SU-DHL-6 (cell line): Measurements from ENCODE around the gene FAM187B.

ENCODE experiments used
- H2AFZ ChIP-seq: fragments of 200-600 bp; sonication (generic); 2 replicates; pipeline ENCODE4 v1.6.1; 2014; ENCODE audit warnings: low read depth, mild to moderate bottlenecking, moderate library complexity, mixed read lengths, antibody characterized with exemption, low read length; ENCODE audit not compliant: severe bottlenecking
- H3F3A ChIP-seq: fragments of 200-600 bp; shearing (Covaris generic); 2 replicates; pipeline ENCODE4 v1.6.0; 2016; ENCODE audit warnings: antibody characterized with exemption, mild to moderate bottlenecking; ENCODE audit not compliant: insufficient read depth
- H3K27ac ChIP-seq: fragments of 200-600 bp; sonication (generic); 2 replicates; pipeline ENCODE4 v1.5.1; 2016; ENCODE audit warnings: low read depth, mild to moderate bottlenecking, low read length, moderate library complexity, mixed read lengths
- H3K27me3 ChIP-seq: fragments of 200-600 bp; sonication (generic), shearing (Covaris generic); 2 replicates; pipeline ENCODE4 v1.6.0; 2014; ENCODE audit warnings: mild to moderate bottlenecking, low read length
- H3K36me3 ChIP-seq: fragments of 200-600 bp; sonication (generic); 2 replicates; pipeline ENCODE4 v1.6.1; 2014; ENCODE audit warnings: mild to moderate bottlenecking, low read length, mixed read lengths
- H3K4me2 ChIP-seq: fragments of 300-600, 200-600 bp; shearing (Covaris generic), sonication (generic); 2 replicates; pipeline ENCODE4 v1.6.0; 2014; ENCODE audit warnings: low read length, low read depth, mild to moderate bottlenecking; ENCODE audit not compliant: poor library complexity, severe bottlenecking
- H3K4me3 ChIP-seq: fragments of 200-600 bp; sonication (generic); 2 replicates; pipeline ENCODE4 v1.5.1; 2014; ENCODE audit warnings: antibody characterized with exemption, low read length, mild to moderate bottlenecking, mixed read lengths; ENCODE audit not compliant: insufficient read depth, poor library complexity, severe bottlenecking
- H3K79me2 ChIP-seq: fragments of 200-600 bp; sonication (generic); 2 replicates; pipeline ENCODE4 v1.6.1; 2014; ENCODE audit warnings: mild to moderate bottlenecking, low read length, moderate library complexity; ENCODE audit not compliant: insufficient read depth
- H3K9ac ChIP-seq: fragments of 200-600 bp; sonication (generic); 2 replicates; pipeline ENCODE4 v1.7.0; 2014; ENCODE audit warnings: mild to moderate bottlenecking, low read length
- H3K9me2 ChIP-seq: fragments of 200-600 bp; sonication (generic); replicated peaks from 2 replicates; pipeline ENCODE4 v1.6.1; 2014; ENCODE audit warnings: low read length; ENCODE audit not compliant: insufficient read depth
- H3K9me3 ChIP-seq: fragments of 200-600 bp; sonication (generic); 2 replicates; pipeline ENCODE4 v1.6.1; 2014; ENCODE audit warnings: low read length, mixed read lengths; ENCODE audit not compliant: insufficient read depth
- H4K20me1 ChIP-seq: fragments of 200-600 bp; sonication (generic); 2 replicates; pipeline ENCODE4 v1.6.1; 2014; ENCODE audit warnings: low read depth, mild to moderate bottlenecking, antibody characterized with exemption, low read length, moderate library complexity, mixed read lengths
- EZH2phosphoT487 ChIP-seq: fragments of 200-600 bp; sonication (generic), shearing (Covaris generic); conservative IDR thresholded peaks from 2 replicates; pipeline ENCODE4 v1.6.1; 2018; ENCODE audit warnings: mild to moderate bottlenecking, antibody characterized with exemption, low read length, moderate library complexity, mixed read lengths
- TF ChIP-seq, protein P1 (sequence below): fragments of 200-600 bp; sonication (generic); IDR thresholded peaks from one replicate; pipeline ENCODE4 v1.5.1; 2017; ENCODE audit warnings: antibody characterized with exemption, mild to moderate bottlenecking, low read length, moderate library complexity; ENCODE audit not compliant: insufficient read depth, poor library complexity, severe bottlenecking

Gene FAM187B

DNA sequence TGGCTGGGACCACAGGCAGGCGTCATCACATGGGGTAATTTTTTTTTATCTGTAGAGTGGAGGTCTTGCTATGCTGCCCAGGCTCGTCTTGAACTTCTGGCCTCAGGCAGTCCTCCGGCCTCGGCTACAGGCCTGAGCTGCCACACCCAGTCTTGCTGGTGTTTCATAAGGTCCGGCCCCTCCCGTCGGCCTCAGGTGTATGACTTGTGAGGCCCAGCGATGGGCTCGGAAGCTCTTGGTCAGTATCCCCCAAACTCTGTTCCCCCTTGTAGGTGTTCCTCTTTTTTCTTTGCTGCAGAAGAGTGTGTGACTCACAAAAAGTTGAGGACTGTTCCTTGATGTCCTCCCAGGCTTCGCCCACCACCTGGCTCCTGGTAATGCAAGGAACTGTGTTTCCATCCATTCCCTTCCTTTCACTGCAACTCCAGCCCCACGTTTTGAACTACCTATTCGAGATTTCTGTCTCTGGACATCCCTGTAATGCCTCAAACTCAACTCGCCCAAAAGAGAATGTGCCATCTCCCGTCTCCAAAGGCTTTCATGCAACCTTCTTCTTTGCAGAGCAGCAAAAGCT is 45.2 kb upstream of the FAM187B start:
- Histone ChIP-seq H3K9me2 (no peaks in the 10 kb centered on the region), H3K79me2 (no peaks in the 10 kb centered on the region), H3K27me3 (no peaks in the 10 kb centered on the region), H3F3A (no peaks in the 10 kb centered on the region), H4K20me1 (no peaks in the 10 kb centered on the region), H2AFZ (no peak overlapping the region), H3K4me3 (no peak overlapping the region), H3K36me3 (0 out of 2 replicates have a peak, but pooled peaks cover 3% of the 10 kb centered on the region), H3K9me3 (no peaks in the 10 kb centered on the region), H3K9ac (no peak overlapping the region), H3K4me2 (no peak overlapping the region), H3K27ac (no peak overlapping the region)
- TF ChIP-seq EZH2phosphoT487 = no peak
- TF ChIP-seq, protein P1, sequence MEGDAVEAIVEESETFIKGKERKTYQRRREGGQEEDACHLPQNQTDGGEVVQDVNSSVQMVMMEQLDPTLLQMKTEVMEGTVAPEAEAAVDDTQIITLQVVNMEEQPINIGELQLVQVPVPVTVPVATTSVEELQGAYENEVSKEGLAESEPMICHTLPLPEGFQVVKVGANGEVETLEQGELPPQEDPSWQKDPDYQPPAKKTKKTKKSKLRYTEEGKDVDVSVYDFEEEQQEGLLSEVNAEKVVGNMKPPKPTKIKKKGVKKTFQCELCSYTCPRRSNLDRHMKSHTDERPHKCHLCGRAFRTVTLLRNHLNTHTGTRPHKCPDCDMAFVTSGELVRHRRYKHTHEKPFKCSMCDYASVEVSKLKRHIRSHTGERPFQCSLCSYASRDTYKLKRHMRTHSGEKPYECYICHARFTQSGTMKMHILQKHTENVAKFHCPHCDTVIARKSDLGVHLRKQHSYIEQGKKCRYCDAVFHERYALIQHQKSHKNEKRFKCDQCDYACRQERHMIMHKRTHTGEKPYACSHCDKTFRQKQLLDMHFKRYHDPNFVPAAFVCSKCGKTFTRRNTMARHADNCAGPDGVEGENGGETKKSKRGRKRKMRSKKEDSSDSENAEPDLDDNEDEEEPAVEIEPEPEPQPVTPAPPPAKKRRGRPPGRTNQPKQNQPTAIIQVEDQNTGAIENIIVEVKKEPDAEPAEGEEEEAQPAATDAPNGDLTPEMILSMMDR = no peak

DNA sequence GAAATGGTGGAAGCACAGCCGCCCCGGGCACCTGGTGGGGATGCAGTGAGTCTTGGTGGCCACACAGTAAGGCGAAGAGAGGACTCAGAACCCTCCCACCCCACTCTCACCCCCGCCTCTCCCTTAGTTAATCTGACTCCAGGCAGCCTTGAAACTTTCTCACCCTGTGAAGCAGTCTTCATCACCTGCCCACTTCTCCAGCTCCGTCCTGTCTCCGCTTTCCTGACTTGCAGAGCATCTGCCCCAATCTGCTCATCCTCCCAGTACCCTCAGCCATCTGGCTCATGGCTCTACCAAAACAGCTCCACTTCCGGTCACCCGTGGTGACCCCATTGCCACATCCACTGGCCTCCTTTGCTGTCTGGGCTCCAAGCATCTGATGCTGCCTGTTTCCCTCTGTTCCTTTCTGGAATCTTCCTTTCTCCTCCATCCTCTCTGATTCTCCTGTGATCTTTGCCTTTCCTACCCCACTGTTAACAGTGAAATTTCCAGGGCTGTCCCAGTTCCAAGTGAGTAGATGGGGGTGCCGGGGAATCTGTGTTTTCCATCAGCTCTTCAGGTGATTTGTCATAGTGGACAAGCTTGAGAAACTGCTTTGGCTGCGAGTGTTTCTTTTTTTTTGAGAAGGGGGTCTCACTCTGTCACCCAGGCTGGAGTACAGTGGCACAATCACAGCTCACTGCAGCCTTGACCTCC is 44.6 kb upstream of the FAM187B start:
- no peak overlapping the region for H3K4me3 ChIP-seq
- TF ChIP-seq, protein P1 = no peak
- TF ChIP-seq EZH2phosphoT487 = no peak
- no peaks in the 10 kb centered on the region for H4K20me1 ChIP-seq
- no peak overlapping the region for H3K9ac ChIP-seq
- H3K27ac ChIP-seq = no peak overlapping the region
- no peaks in the 10 kb centered on the region for H3K9me2 ChIP-seq
- H2AFZ ChIP-seq = no peak overlapping the region
- 0 out of 2 replicates have a peak, but pooled peaks cover 3% of the 10 kb centered on the region for H3K36me3 ChIP-seq
- H3K4me2 ChIP-seq = no peak overlapping the region
- no peaks in the 10 kb centered on the region for H3F3A ChIP-seq
- no peaks in the 10 kb centered on the region for H3K9me3 ChIP-seq
- H3K27me3 ChIP-seq = no peaks in the 10 kb centered on the region
- H3K79me2 ChIP-seq = no peaks in the 10 kb centered on the region

DNA sequence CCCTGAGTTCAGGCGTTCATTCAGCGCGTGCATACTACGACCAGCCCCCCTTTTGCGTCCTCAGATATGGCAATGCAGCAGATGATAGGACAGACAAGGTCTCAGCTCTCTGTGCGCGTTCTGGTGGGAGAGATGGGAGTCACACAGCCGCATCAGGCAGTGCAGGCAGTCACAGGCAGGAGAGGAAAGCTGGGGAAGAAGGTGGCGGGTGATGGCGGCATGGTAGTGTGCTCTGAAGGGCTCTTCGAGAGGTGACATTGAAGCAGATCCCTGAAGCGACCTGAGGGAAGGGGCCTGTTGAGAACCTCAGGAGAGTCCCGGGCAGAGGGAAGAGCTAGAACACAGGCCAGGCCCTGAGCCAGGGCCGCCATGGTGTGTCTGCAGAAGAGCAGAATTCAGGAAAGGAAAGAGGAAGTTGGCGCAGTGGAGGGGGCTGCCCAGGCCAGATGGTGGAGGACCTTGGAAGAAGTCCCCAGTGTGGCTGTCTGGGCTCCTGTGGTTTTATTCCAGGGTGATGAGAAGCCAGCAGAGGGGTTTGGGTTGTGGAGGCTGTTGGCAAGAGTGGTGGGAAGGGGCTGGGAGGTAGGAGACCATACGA is 43.7 kb upstream of the FAM187B start:
- TF ChIP-seq EZH2phosphoT487 = no peak
- TF ChIP-seq, protein P1 = no peak
- Histone ChIP-seq H3F3A (no peaks in the 10 kb centered on the region), H3K36me3 (0 out of 2 replicates have a peak, but pooled peaks cover 3% of the 10 kb centered on the region), H2AFZ (no peak overlapping the region), H3K9me3 (no peaks in the 10 kb centered on the region), H3K9me2 (no peaks in the 10 kb centered on the region), H3K27ac (no peak overlapping the region), H3K27me3 (no peaks in the 10 kb centered on the region), H3K79me2 (peaks cover 6% of the 10 kb centered on the region), H4K20me1 (no peaks in the 10 kb centered on the region), H3K4me3 (no peak overlapping the region), H3K4me2 (no peak overlapping the region), H3K9ac (no peak overlapping the region)
